ENCODE data around the gene DNAJB9.

The DNAJB9 gene

DNA sequence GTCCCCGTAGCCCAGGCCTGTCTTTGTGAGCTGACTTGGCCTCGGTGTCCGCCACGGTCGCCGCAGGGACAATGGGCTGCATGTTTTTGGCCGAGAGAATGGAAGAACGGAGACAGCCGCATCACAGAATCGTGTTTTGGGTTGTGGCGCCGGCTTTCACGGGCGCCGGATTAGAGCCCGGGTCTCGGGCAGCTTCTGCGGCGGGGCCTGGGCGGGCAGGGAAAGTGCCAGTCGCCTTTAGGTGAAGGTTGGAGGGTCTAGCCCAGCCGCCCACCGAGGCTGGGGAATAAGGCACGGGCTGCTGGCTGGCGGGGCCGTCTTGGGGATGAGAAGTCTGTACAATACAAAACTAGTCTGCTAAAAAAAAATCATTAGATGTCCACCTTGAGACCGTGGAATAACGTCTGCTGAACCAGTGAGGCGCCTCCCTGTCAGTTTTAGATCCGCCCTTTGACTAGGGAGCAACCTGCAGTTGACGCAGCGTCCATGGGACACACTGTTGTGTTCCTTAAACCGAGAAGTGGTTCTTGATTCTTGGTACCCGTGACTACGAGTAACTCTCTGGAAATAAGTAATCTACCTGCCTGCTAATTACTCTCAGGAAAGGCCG lies 577 bp downstream of the DNAJB9 start:
- peak; percentile 22 for DNase-seq

DNA sequence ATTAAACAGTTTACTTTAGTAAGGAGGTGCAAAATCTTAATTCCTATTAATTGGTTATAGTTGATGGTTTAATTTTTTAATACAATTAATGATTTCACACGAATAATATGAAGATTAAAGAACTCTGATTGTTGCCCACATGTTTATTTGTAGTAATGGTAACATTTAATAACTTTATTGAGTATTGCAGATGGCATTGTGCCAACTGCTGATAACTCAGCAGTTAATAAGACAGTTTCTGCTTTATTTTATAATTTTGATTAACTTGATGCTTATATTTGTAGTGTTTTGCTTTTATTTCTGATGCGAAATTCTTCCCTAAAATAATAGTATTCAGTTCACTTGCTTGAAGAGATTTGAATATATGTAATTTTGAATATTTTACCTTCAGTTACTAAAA lies 2.8 kb downstream of the DNAJB9 start:
- DNase-seq = no peak

DNA sequence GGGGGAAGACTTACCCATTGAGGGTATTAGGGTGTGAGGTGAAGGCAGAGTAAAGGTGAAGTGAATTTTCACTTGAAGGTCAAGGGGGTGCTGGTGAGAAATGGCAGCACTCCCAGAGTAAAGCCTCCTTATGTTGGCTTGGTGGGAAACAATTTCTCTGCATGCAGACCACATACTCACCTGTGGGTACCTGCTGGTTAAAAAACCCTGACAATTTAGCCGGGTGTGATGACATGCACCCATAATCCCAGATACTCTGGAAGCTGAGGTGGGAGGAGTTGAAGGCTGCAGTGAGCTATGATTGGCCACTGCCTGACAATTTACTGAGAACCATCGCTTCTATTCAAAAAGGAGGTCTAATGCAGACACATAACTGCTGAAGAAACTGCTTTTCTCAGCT lies 5.5 kb downstream of the DNAJB9 start:
- DNase-seq = no peak

DNA sequence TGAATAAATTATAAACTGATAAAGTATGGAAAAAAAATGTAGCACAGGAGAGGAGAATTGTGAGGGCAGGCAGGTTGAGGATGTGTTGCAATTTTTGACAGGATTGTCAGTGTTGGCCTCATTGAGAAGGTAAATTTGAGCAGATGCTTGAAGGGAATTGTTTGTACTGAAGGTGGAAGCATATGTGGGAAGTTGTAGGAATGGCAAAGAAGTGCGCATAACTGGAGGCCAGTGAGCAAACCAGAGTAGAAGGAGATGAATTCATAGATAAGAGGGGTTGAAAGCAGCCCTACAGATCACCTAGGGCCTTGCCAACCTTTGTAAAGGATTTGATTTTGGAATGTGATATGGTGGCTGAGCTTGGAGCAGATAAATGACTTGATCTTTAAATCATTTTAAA lies 6.4 kb downstream of the DNAJB9 start:
- no peak for DNase-seq

DNA sequence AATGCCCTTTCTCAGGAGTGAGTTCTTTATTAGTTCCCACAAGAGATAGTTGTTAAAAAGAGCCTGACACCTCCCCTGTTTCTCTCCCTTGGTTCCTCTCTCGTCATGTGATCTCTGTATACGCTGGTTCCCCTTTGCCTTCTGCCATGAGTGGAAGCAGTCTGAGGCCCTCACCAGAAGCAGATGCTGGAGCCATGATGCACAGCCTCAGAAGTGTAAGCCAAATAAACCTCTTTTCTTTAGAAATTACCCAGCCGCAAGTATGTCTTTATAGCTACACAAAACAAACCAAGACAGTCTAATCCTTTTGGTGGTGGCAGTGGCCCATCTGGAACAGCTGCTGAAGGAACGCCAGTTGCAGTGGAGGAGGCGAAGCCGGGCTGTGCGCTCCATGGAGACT lies 9.3 kb downstream of the DNAJB9 start:
- DNase-seq = no peak

DNA sequence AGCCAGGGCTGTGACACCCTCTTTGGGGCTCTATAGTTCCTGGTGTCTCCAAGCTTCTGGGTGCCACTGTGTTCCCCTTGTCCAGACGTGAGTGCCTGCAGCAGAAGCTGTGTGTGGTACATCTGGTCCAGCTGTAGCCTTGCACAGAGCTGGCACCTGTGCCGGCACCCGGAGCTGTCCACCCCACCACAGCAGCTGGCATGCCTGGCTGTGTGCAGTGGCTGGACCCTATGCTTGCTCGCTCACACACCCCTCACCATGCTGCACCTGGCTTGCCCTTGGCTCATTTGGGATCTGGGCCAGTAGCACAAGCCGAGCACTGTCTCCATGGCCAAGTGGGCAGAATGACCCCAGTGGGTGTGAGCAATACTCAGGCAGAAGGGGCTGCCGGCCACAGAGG lies 10.6 kb downstream of the DNAJB9 start:
- no peak for DNase-seq

DNA sequence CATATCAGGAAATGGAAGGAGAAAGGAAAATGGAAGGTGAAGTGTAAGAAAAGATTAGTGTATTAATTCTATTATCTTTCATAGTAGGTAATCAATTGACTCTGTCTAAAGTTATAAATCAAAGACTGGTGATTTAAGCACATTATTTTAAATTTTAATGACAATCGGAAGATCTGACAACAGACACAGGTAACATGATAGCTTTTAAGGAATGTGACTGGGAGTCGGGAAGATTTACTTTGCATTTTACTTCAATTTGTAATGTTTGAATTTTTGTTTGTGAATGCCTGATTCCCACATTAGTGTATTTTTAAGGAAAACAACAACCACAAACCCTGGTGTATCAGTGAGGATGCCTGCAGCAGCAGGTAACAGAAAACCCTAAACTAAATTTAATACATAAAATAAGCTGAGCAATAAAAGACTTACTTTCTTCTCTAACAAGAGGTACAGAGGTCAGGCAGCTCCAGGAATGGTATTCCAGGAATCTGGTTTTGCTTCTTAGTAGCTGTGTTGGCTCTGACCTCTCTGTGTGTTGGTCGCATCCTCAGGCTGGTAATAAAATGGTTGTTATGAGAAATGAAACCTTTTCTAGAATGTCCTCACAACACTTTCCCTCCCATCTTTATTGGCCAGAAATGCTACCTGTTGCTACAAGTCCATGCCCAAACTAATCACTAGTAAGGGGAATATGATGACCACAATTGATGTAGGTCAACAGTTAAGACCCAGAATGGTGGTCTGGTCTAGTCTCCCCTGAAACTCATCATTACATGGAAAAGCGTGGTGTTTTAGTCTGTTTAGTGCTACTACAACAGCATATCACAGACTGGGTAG lies 12.2 kb downstream of the DNAJB9 start:
- no peak for DNase-seq

DNA sequence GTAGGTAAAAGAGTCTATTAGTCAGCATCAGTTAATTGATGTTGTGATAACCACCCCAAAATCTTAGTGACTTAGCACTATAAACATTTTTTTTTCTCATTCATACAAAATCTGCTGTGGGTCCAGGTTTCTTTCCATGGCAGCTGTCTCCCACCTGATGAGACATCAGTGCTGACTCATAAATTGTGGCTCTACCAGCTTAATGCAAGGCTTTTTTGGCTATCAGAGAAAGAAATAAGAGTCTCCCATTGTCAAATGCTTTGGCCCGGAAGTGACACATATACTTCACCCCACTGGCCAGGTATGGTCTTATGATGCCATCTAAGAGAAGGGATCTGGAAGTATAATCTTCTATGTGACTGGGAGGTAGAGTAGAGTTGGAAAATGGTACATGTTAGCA lies 14.5 kb downstream of the DNAJB9 start:
- DNase-seq = no peak

DNA sequence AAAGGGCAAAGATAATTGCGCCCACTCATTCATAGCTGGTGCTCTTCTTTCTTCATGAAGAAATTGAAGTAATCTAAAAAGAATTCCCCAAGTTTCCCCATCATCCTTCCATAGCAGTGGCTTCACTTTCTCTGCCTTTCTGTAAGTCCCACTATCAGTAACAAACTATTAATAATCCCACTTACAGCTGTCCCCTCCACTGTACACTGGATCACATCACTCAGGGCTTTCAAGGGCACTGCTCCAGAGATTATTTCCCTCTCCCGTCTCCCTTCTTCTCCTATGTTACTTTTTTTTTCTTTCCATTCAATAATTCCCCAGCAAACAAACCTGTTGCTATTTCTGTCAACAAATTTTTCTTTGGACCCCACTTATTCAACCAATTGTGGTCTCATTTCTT lies 16.2 kb downstream of the DNAJB9 start:
- DNase-seq = no peak

DNA sequence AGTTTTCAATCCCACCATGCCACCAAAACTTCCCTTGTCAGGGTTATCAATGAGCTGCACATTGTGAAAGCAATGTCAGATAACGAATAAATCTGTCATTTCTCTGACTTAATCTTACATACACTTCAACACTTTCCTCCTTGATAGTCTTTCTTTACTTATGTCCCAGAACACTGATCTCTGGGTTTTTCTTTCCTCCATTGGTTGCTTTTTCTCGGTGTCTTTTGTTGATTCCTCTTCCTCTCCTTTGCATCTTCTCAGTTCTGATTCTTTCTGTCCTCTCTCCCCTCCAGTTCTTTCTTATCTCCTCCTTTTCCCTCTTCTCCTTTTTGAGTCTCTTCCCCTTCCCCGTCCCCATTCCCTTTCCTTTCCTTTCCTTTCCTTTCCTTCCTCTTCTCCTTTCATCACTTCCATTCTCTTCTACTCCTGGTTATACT lies 16.6 kb downstream of the DNAJB9 start:
- no peak for DNase-seq

DNA sequence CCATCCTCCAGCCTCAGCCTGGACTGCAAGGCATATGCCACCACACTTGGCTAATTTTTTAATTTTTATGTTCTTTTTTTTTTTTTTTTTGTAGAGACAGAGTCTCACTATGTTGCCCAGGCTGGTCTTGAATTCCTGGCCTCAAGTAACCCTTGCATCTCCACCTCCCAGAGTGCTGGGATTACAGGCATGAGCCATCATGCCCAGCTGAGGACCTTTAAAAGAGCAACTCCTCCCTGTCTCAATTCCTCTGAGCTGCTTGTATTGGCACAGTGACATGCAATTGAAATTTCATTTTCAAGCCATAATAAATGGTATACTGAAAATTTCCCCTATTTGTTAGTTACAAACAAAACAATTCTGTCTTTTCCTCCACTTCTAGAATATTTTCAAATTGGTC lies 19.5 kb downstream of the DNAJB9 start:
- DNase-seq = no peak

DNA sequence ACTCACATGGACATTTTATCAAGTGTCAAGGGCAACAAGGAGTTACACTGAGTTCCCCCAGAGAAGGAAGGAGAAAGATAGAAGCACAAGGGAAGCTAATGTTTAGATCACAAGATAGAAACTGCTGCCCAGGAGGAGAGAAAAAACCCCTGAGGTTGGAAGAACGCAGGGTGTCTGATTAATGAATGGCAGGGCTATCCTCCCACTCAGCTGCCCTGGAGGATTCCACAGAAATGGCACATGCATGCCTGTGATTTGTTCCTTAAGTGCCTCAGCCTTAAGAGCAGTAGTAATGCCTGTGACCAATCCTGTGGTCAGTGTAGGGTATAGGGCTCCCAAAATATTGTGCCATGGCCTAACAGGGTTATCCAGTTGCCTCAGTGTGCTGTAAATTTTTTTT lies 20.2 kb downstream of the DNAJB9 start:
- no peak for DNase-seq

DNA sequence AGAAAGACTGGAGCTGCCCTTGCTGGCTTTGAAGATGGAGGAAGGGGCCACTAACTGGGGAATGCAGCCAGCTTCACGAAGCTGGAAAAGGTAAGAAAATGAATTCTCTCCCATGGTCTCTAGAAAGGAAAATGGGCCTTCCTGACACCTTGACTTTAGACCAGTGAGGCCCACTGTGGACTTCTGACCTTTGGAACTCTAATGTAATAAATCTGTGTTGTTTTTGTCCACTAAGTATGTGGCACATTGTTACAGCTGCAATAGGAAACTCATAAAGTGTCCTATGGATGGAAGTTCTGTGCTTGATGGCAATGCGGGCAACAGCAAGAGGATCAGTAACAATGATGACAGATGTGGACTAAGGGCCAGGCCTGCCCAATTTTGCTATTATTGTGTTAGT lies 20.9 kb downstream of the DNAJB9 start:
- DNase-seq = no peak

DNA sequence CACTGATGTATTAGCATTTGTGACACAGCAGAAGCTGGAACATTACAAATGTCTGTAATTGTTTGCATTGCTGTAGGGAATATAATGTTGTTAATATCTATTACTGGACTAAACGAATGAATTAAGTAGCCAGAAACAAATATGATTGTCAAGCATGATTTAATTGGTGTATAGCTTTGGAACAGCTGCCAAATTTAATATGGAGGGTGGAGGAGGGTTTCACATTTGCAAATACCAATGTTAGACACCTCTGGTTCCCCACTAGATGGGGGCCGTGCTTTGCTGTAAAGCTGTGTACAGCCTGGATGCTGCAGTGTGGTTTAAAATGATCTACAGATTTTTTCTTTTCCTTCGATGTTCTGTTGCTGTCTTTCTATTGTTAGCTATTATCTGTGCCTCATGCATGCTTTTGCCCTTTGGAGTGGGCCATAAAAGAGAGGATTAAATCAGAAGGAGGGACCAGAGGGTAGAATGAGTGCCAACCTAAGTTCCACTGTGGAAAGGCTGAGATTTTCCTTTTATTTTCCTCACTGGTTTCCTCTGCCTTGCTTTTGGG lies 23.1 kb downstream of the DNAJB9 start:
- no peak for DNase-seq

DNA sequence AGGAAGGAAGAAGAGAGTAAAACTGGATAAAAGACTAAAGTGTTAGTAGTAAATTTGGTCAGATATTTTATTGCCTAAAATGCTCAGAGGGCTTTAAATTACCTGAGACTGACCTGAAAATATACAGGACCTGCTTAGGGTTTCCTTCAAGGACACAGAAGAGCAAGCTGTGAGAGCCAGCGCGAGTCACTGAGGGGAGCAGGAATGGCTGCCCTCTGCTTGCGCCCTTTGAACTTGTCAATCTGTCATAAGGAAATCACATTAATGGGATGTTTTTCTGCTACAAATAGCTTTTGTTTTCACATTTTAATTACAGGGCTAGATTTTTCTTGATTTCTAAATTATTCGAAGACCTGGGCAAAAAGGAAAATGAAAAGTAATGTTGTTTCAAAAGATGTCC lies 26.9 kb downstream of the DNAJB9 start:
- no peak for DNase-seq

DNA sequence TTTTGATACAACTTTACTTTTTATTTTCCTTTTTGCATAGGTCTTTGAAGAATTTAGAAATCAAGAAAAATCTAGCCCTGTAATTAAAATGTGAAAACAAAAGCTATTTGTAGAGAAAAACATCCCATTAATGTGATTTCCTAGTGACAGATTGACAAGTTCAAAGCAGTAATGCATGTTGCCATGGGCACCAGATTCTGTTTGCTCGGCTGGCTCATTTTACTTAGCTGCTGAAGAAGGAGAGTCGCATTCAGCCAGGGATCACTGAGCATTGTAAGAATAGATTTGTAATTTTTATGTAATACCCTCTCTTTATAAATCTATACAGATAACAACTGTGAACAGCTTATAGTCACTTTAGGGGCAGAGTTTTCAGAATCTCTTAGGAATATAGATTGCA lies 28.5 kb downstream of the DNAJB9 start:
- DNase-seq = no peak

DNA sequence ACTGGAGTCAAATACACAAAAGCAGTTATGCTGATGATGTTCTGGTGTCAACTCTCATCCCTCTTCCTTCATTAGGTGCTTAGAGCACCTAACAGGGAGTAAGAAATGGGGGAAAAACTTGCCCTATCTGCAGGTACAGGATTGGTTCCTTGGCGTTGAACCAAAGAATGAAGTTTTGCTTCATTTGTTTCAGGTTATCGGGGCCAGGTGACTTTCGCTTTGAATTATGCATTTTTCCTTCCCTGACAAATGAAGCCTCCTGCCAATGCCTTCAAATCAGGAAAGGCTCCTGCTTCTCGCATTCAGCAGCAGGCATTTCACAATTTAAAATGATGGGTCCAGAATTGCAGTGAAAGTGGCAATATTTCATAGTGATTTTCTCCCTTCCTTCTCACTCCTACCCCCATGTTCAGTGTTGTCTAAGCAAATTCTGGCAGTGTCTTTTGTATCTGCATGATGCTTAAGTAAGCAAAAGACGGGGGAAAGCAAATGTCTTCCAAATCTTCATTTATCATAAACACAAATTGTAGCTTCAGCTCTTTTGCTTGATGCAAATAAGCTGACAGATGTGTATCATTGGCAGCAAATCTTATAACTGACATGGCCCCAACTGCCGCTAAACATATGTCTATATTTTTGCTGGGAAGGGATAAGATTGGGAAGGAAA lies 29.4 kb downstream of the DNAJB9 start:
- no peak for DNase-seq

DNA sequence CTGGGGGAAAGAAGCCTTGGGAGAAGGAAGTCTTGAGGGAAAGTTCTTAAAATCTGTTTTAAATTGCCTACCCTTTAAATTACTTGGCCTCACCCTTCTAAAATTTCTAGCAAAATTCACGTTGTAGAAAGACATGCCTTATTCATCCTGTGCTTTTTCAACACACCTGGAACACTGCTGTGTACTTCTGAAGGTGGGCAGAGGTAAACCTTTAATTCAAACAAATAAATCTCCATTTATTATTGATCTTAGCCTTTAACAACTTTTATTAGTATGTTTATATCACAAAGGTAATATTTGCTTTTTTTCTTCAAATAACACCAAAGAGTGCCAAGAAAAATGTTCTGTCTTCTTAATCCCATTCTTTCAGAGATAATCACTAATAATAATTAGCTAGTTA lies 30.7 kb downstream of the DNAJB9 start:
- DNase-seq = no peak

DNA sequence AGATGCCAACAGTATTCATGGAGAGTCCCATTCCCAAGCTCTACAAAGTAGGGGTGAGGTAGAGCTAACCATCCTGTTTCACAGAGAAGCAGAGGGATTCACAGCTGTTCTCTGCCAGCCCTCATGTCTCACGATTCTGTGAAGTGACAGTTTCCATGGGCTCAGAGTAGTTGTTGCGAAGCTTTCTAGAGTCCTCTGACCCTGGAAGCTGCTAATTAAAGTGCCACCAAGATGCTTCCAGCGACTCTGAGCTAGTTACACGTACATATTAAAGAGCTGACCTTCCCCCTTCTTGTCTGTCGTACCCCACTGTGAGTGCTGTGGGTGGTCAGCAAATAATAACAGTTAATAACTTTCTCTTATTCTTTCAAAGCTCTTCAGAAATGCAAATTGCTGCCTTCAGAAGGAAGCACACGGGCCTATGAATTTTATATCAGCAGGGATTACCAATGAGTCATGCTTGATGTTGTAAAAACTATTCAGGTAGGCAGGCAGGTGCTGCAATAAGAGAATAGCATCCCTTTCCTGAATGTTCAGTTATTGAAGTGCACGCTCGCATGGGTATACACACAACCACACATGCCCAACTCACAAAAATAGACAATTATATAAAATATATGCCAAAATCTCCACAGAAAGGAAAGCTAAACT lies 34.1 kb downstream of the DNAJB9 start:
- no peak for DNase-seq

DNA sequence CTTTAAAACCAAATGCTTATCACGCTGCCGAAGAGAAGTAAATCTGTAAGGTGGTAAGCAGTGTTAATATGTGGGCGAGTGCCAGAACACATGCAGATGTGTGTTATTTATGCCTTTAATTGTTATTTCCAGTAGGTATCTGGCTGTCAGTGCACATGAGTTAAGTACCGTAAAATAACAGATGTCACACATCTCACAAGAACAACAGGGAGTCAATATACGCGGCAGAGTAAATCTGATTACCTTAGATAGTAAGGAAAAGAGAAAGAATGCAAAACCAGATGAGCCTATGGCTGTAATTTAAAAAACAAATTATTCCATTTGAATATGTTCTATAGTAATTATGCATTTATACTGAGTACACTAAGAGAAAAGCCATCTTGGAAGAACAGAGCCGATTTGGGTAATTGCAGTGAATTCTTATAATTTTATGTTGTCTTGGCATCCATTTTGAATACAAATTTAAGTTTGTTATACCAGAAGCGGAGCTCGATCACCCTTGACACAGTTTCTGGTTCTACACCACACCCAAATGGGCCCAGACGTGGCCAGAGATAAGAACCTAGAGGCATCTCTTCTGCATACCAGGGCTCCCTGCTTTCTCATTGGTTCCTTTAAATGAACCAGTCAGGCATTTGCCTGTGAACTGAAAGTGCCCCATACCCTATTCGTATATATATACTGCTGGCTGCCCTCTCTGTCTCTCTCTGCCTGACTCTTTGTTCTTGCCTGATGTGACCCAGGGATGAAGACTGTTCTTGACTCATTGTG lies 34.8 kb downstream of the DNAJB9 start:
- no peak for DNase-seq

DNA sequence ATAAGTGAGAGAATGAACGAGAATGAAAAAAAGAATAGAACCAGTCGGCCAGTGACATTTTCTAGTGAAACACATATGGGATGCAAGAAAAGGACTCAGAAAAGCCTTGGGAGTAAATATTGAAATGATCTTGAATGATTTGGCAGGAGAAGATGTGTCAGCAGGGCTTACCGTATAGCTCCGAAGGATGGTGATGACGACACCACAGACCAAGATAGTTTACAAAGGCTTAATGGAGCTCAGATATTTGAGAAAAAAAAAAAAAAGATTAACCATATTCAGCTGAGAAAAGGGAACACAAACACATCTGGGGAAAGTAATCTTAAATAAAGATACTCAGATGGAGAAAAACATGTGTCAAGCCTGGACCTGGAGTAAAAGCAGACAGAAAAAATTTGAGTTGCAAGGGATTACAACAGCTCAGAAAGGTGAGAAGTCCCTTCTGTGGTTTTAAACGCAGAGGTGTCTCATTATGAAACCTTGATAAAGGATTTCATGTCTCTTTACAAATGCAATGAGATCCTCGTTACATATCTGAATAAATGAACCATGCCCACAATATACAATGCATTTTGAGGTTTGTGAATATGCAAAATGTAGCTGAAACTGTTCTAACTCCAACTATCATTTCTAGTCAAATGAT lies 36.0 kb downstream of the DNAJB9 start:
- DNase-seq = no peak

DNA sequence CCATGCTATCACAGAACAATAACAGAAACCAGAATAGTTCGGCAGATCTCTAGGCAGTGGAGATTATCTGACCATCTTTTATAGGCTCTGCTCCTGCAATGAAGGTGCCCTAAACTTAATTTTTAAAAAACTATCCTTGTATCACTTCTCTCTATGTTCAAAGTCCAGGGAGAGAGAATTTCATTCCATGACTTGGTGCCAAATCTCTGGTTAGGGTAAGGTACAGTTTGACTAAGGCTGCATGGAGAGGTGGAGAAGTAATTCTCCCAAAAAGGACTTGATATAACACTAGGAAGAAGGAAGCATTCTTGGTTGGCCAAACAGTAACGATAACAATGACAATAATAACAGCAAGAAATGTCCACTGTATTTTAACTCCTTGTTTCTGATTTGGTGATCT lies 40.0 kb downstream of the DNAJB9 start:
- no peak for DNase-seq
